HG02943 (cell line): ENCODE results near the gene PDXDC1.
"Not testable (repeated sequence)": the region's sequence is repeated elsewhere in the genome, so short reads cannot be mapped to it uniquely, and the experiment has no call there.

Experiments
- ATAC-seq: cut with Tn5 transposase; IDR thresholded peaks from one replicate; pipeline ENCODE4 v1.9.1; 2021; ENCODE audit warnings: mild to moderate bottlenecking, low read depth, moderate library complexity; ENCODE audit not compliant: unreplicated experiment

PDXDC1 gene

GRCh38 chr16:15034266-15035162, 59.7 kb downstream of the PDXDC1 start:
- no peak for ATAC-seq

- ATAC-seq, result no peak
These were observed 60.4 kb downstream of the PDXDC1 start for GRCh38 chr16:15035163-15035729.

- no peak for ATAC-seq
These were observed 62.2 kb downstream of the PDXDC1 start for GRCh38 chr16:15037003-15037402.

GRCh38 chr16:15037745-15038144, 62.9 kb downstream of the PDXDC1 start:
- no peak for ATAC-seq

GRCh38 chr16:15038689-15039088, 63.9 kb downstream of the PDXDC1 start:
- ATAC-seq, result no peak

- ATAC-seq, result no peak
These were observed 66.6 kb downstream of the PDXDC1 start for GRCh38 chr16:15041271-15042004.

GRCh38 chr16:15043344-15043743, 68.5 kb downstream of the PDXDC1 start:
- no peak for ATAC-seq

GRCh38 chr16:15044286-15044685, 69.5 kb downstream of the PDXDC1 start:
- ATAC-seq, result no peak

- not testable (repeated sequence) for ATAC-seq
These were observed 70.4 kb downstream of the PDXDC1 start for GRCh38 chr16:15045270-15045669.

GRCh38 chr16:15046692-15047376, 72.0 kb downstream of the PDXDC1 start:
- ATAC-seq, result no peak

GRCh38 chr16:15049581-15050180, 74.9 kb downstream of the PDXDC1 start:
- no peak for ATAC-seq

- ATAC-seq, result not testable (repeated sequence)
These were observed 75.6 kb downstream of the PDXDC1 start for GRCh38 chr16:15050440-15050839.

- ATAC-seq, result no peak
These were observed 76.6 kb downstream of the PDXDC1 start for GRCh38 chr16:15051387-15051951.

GRCh38 chr16:15052747-15053476, 78.1 kb downstream of the PDXDC1 start:
- ATAC-seq, result no peak

GRCh38 chr16:15053904-15054303, 79.1 kb downstream of the PDXDC1 start:
- ATAC-seq, result no peak

GRCh38 chr16:15054357-15055140, 79.7 kb downstream of the PDXDC1 start:
- ATAC-seq, result no peak

GRCh38 chr16:15055141-15056053, 80.6 kb downstream of the PDXDC1 start:
- peak; percentile 49 for ATAC-seq
